COR-L47 (cell line): Measurements from ENCODE around the gene ESPN.
A peak's percentile ranks its signal among the peaks of the same experiment; 100 is the strongest.
"Not testable (repeated sequence)": the region's sequence is repeated elsewhere in the genome, so short reads cannot be mapped to it uniquely, and the experiment has no call there.

Source experiments
- DNase-seq: peaks from one replicate; lab custom pipeline; 2025; lab: John Stamatoyannopoulos, UW

ESPN gene

DNA sequence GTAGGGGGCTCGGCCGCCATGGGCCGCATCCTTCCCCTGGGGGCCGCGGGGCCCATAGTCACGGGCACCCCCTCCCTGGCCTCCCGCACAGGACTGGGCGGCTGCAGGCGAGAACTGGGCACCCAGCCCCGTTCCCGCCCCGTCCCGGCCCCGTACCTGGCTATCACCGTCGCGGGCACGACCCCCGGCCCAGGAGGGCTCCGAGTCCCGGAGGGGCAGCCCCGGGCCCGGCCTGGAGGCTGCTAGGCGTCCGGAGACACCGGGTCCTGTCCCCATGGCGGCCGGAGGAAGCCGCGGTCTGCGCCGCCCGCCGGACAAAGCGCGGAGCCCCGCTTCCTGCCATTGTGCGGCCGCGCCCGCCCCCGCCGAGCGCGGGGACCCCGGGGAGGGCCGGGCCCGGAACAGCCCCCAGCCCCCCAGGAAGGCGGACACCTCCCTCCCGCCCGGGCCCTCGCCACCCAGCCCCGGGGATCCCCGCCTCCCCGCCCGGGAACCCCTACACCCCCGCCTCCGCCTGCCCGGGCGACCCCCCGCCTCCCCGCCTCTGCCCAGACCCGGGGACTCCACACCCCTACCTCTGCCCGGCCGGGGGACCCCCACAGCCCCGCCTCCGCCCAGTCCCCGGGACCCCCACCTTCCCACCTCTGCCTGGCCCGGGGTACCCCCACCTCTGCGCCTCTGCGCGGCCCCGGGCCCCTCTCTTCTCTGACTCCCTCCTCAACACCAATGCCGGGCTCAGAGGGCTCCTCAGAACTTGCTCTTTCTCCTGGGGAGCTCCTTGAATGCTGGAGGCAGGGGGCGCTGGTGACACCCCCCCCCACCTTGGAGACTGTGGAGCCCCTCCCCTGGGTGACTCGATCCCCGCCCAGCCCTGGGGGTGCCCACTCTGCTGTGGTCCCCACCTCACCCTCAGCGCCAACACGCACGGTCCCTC is 60.9 kb downstream of the ESPN start:
- DNase-seq: no peak

DNA sequence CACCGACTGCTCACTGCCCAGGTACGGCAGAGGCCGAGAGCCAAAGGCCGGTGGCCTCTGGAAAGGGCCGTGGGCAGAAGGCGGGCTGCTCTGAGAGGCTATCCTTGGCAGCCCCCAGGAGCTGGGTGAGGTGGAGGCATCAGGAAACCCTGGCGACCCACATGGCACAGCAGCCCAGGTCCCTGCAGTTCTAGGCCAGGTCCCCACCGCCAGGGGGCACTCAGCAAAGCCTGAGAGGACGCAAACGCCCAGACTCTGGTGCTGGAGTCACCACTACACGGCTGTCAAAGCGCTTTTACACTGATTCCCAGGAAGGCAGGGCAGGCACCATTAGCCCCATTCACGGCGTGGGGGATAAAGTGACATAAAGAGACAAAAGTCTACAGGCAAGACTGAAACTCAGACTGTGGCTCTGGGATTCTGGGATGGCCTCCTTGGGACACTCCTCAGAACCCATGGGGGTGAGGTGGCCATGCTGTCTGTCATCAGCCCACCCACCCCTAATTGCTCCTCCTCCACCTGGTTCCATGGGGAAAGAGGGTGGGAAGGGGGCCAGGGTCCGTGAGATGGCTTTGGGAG is 61.9 kb downstream of the ESPN start:
- DNase-seq: peak; percentile 82

DNA sequence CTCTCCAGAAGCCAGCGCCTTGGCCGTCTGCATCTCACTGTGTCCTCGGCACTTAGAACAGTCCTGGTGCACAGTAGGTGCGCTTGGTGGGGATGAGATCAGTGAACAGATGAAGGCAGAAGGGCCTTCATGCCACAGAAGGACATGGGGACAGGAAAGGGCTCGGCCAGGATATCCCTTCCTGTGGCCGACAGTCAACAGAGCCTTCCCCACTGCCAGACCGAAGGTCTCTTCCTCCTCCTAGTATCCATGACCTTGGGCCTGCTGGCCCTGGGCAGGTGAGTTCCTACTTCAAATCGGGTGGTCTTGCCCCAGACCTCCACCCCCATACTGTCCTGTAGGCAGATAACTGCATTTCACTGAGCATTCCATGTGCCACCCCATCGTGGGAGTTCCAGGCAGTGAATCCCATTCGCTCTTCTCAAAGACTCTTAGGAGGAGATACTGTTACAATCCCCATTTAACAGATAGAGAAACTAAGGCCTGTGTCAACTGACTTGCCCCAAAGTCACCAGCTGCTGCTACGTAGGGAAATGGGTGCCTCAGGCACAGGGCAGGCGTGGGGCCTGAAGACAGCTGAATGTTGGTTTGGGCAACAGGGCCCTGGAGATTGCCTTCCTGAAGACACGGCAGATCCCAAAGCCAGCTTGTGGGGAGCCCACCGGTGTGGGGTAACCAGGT is 63.4 kb downstream of the ESPN start:
- no peak for DNase-seq

DNA sequence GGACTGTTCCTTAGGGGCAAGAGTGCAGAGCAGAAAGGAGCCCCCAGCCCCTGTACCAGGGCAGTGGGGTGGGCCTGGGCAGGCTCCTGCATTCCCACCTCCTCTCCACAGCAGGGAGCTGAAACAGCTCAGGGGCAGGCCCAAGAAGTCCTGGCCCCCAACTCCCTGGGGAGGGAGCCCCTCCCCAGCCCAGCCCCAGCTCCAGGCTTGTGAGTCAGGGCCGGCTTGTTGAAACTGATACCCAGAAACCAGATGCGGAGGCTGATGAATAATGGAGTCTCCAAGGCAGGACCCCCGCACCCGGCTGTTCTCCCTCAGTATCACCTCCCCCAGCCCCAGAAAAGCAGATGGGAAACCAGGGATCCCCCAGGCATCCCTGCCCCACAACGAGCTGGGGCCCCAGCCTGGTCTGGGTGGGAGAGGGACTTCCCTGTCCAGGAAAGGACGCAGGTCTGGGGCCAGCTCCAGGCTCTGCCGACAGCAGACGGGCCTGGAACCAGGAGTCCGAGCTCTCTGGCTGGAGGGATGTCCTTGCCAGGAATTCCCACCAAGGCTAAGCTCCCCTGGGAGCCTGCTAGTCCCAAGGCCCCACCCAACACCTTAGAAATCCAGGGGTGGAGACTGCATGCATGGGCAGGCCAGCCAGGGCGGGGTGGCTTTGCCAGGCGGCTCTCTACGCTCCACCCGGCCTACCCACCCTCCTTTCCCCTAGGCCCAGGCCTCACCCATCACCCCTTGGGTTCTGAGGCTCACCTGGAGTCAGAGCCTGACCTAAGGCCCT is 64.2 kb downstream of the ESPN start:
- no peak for DNase-seq

DNA sequence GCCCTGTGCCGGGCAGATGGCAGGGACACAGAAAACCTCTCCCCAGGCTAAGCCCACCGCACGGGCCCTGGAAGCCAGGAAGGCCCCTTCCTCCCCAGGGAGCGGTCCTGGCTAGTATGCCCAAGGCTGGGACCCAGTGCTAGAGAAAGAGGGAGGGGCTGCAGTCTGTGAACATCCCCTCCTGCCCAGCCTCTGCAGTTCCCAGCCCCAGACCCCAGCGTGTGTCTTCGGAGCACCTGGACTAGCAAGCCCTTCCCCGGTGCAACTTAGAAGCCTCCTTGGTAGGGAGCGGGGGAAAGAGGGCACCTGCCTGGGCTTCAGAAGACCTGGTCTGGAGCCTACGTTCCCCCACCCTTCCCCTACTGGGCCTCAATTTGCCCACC is 64.8 kb downstream of the ESPN start:
- no peak for DNase-seq

DNA sequence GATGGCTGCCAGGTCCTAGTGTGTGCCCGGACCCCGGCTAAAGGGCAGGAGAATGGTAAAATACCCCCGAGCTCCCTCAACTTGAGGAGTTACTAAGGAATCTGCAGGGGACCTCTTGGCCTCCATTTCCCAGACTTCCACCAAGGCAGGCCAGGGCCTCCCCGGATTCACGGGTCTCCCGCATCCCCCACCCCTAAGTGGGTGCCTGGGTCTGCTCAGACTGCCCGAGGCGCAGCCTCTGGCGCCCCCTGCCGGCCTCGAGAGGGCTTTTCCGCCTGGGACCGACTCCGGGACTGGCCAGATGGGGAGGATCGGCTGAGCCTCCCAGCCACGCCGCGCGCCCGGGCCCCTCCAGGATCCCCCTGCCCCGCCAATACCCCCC is 65.2 kb downstream of the ESPN start:
- DNase-seq: peak; percentile 54

DNA sequence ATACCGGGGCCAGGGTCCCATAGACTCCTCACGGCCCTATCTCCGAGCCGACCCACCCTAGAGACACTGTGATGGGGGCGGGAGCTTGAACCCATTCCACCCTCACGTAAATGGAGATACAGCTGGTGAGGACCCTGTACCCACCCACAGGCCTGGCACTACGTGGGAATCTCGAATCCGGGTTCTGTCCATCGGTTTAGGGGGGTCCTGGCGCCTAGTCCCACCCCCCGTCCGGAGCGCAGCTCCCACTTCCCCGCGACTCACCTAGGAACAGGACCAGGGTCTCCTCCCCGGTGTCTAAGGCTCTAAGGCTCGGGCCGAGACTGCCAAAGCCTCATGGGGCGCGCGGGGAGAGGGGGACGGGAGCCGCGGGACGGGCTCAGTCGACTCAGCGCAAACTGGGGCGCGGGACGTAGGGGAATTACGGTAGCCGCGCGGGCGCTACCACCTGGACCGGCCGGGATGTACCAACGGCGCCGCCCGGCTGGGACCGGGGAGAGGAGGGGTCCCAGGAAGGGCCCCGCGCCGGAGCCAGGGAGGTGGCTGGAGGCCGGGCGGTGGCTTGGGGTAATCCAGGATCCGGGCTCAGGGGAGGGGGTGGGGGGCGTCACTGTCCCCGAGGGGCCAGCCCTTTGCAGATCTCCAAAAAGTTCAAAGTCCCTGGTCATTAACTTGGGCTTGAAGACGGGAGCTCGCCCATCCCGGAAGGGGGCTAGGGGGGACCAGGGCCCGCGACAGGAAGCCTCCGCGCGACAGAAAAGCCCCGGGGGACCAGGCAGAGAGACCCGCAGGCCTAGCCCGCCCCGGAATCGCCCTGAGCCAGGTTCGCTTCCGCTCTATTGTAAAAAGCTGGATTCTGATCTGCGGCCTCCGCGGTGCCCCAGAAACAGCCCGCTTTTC is 65.9 kb downstream of the ESPN start:
- peak; percentile 33 for DNase-seq

DNA sequence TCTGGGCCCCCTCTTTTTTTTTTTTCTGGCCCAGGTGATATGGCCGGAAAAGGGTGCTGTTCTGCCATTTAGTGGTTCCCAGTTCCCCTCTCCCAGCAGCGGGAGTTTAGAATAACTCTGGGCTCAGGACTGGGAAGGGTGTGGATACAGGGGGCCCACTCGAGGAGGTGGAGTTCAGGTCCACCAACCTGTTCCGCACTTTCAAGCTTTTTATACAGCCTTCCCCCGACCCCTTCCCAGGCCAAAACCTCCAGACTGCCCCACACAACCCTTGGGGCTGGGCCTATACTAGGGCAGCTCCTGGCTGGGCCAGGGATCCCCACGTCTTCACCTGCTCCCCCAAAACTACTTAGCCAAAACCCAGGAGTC is 66.5 kb downstream of the ESPN start:
- no peak for DNase-seq

DNA sequence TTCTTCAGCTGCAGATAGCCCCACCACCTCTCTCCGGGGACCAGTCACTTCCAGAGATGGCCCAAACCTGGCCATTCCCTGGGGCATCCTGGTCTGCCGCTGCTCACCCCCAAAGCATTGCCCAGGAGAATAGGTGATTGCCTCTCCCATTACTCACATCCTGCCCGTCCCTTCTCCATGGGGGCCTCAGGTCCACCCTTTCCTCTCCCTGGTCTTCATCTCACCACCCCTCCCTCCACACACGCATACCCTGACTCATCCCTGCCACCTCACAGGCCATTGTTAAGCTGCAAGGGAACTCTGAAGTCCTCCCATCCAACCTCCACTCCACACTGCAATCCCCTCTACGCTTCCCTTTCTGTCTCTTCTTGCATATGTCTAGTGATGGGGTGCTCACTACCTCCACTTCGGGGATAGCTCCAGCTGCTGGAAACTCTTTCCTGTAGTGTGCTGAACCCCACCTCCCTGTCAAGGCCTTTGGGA is 66.9 kb downstream of the ESPN start, which contains the start of gene PLEKHG5:
PLEKHG5 (minus strand) TSS at position 188 of the 483 bp plus-strand sequence. CDS start 14,096 bp downstream, outside the sequence.
- no peak for DNase-seq

DNA sequence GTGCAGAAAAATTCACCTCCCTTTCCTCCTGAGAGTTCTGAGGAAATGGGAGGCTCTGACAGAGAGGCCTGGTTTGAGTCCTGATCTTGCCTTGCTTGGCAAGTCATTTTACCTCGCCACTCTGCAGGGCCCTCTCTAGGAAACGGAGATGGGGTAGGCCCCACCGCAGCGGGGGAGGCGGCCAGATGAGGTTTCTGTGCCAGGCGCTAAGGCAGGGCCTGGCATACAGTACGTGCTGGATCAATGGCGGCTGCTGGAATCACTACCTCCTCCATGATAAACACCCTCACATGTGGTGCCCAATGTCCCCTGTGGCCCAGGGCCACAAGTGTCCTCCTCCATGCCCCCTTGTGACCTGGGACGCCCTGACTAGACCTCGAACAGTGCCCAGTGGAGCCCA is 67.4 kb downstream of the ESPN start:
- no peak for DNase-seq

DNA sequence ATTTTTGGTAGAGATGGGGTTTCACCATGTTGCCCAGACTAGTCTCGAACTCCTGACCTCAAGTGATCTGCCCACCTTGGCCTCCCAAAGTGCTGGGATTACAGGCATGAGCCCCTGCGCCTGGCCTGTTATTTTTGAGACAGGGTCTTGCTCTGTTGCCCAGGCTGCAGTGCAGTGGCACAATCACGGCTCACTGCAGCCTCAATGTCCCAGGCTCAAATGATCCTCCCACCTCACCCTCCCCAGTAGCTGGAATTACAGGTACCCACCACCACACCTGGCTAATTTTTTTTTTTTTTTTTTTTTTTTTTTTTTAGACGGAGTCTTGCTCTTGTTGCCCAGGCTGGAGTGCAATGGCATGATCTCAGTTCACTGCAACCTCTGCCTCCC is 69.3 kb downstream of the ESPN start:
- not testable (repeated sequence) for DNase-seq

DNA sequence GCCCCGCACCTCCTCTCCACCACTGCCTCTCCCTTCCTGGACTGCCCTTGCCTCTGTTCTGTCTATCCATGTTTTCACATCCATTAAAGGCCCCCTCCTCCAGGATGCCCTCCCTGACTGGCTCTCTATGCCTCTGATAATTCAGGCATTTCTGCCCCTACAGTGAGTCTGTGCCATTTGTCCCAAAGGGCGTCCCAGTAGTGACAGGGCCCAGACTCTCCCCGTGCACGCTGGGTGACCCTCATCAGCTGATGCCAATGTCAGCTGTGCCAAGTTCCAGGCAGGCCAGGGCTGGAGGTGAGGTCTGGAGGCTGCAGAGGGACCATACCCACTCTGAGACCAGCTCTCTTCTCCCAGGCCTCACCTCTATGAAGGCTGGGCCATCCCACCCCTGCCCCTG is 70.1 kb downstream of the ESPN start:
- no peak for DNase-seq

DNA sequence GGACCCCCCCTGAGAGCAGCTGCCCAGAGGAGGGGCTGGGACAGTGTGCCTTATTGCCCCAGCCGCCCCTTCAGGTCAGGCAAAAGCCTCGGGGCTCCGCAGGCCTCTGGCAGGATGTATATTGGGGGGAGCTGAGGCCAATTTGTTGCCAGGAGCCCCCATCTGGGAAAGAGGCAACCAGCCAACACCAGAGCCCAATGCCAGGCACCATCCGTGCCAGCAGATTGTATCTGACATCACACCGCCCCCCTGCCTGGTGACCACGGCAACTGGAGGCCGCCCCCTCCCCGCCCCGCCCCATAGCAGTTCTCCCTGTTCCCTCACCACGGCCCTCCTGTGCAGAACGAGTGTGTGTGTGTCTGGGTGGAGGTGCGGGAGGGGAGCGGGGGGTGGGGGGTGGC is 70.5 kb downstream of the ESPN start:
- DNase-seq: peak; percentile 70

DNA sequence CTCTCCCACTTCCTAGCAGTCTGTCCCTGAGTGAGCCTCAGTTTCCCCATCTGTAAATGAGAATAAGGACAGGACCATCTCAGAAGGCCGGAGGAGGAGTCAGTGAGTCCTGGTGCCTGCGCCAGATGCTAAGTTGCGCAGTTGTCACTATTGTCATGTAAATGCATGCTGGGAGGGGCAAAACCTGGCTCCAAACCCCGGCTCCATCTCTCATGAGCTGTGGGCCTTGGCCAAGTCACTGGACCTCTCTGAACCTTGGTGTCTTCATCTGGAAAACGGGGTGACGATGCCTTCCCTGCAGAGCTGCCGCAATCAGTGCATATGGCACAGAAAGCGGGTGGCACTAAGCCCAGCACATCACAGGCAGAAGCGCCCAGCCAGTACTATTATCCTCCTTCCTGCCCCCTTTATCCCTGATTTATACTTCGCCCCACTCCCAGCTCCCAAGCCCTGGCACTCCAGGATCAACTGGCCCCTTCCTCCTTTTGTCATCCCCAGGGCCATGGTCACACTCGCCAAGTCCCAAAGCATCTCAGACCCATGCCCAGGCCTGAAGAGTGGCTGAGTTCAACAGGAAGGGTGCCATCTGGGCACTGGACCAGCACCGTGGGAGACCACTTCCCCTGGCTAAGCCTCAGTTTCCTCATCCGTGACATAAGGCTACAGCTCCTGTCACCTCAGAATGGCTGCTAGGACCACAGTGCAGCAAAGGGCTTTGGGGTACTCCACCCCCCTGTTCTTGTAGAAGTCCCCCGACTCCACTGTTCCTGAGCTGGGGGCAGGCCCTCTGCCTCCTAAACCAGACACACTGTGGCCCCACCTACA is 71.2 kb downstream of the ESPN start:
- DNase-seq: no peak

DNA sequence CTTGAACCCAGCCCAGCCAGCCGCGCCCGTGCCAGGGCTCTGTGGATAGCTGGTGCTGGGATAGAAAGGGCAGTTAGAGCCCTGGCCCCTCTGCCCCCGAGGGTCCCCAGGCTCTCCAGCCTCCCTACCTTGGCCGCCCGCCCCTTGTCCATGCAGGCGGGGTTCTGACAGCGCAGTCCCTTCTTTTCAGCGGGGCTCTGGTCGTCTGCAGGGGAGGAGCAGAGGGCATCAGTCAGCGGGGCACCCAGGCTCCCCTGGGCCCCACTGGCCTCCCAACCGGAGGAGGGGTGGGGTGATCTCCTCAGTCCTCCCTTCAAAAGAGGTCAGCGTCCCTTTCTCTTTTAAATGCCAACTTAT is 71.8 kb downstream of the ESPN start:
- no peak for DNase-seq

DNA sequence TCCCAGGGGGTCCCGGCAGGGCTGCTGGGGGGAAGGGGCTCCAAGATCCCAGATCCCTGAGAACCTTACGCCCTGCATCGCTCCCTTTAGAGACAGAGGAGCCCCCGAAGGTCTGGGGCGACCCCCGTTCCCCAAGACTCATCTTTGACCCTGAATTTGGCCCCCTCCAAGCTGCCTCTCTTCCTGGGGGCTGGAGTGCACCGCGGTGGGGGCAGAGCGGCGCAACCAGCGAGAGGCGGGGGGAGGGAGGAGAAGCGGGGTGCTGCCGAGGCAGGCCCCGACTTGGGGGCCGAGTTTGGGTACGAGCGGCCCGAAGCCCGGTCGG is 72.3 kb downstream of the ESPN start:
- DNase-seq: no peak

DNA sequence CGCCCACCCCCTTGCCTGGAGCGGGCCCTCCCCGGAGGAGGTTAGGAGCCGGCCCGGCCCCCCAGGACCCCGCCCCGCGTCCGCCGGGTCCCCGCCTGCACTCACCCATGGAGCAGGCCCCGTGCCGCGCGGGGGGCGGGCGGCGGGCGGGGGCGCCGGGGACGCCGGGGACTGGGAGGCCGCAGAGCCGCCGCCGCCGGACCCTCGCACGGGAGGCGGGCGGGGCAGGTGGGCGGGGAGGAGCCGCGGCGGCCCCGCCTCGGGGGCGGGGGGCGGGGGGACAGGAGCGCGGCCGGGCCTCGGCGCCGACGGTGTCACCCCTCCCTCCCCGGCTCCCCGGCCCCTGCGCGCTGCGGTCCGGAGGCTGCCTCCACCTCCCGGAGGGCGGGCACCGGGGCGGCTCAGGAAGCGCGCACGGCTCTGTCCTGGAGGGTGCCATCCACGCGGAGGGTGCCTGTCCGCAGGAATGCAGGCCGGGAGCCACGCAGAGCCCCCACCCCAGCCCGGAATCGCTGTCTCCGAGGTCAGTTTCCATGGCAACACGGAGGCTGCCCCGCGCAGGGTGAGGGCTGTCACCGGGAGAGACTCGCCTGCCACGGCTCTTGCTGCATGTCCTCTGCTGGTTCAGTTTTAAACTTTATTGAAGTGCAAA is 72.8 kb downstream of the ESPN start:
- peak; percentile 45 for DNase-seq

DNA sequence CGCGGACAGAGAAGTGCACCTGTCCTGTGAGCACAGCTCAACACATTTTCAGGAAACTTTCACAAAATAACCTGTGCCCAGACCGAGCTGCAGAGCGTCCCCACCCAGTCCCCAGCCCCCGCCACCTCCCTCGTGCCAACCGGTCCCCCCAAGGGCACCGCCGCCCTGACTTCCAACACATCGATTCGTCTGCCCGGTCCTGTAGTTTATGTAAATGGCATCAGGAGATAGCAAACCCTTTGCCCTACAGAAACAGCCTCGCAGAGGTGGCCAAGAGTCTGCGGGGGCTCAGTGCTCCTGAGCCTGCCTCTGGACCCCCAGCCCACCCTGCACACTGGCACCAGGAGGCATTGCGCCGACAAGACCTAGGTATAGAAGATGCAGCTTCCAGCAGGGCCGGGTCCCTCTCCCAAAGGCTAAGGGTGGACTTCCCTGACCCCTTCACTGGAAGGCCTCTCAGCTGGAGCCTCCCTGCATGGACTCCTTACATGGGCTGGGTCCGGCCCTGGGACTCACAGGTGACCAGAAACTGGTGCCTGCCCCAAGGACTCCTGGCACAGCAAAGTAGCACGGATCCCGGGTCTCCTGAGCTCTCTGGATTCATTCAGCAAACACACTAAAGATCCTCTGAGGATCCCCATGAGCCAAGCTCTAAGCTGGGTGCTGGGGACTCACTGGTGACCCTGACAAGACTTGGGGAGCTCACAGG is 73.4 kb downstream of the ESPN start:
- DNase-seq: no peak

DNA sequence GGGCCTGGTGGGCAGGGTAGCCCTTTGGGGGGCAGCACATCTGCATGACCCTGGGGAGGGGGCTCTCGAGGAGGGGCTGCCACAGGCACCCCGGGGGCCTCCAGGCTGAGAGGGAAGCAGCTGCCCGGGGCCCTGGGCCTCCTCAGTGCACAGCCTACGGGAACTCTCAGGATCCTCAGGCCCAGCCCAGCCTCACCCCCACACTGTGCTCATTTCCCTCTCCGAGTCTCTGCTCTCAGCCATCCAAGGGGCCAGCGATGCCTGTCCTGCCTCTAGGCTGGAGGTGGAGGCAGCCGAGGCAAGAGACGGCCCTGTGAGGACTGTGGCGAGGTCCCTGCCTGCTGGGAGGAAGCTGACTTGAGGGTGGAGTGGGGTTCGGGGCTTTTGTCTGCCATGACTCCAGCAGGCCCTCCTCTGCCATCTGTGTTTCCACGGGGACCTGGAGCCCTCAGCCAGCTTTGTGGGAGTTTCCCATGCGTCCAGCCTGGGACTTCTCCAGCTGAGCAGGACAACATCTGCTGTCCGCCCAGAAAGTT is 74.1 kb downstream of the ESPN start:
- DNase-seq: no peak
